Activated naive CD4-positive, alpha-beta T cell treated with anti-CD3 and anti-CD28 coated beads for 36 hours (primary cell): Measurements from ENCODE around the gene BICD2. TPM values are rescaled to one million over a fixed set of nuclear protein-coding genes. Genes with fewer than 3 reads are reported as not detected.

Experiments used
- CTCF ChIA-PET: fragments of 350-600 bp; sonication (Branson Sonifier 250); formaldehyde crosslinking; loops from one replicate; lab custom pipeline; 2021; ENCODE audit warnings: antibody characterized with exemption; lab: Charles Lee
- DNase-seq: peaks from one replicate; pipeline ENCODE4 v3.0.0-alpha.2; 2020
- H3K27ac Mint-ChIP-seq: one replicate; pipeline ENCODE4 v1.8.0; 2021; ENCODE audit warnings: mild to moderate bottlenecking, mixed read lengths
- H3K27me3 Mint-ChIP-seq: one replicate; pipeline ENCODE4 v1.8.0; 2021; ENCODE audit warnings: low read depth, mixed read lengths
- H3K36me3 Mint-ChIP-seq: one replicate; pipeline ENCODE4 v1.8.0; 2021; ENCODE audit warnings: low read depth, mixed read lengths
- H3K4me1 Mint-ChIP-seq: one replicate; pipeline ENCODE4 v1.8.0; 2021; ENCODE audit warnings: low read depth, mixed read lengths
- H3K4me3 Mint-ChIP-seq: one replicate; pipeline ENCODE4 v1.8.0; 2021; ENCODE audit warnings: mild to moderate bottlenecking, moderate library complexity, mixed read lengths
- H3K9me3 Mint-ChIP-seq: one replicate; pipeline ENCODE4 v1.8.0; 2021; ENCODE audit warnings: mixed read lengths
- intact Hi-C: fragments of 100-400 bp; cut with micrococcal nuclease; formaldehyde crosslinking; loops from one replicate; pipeline ENCODE4 v1.15.1; 2023
- total RNA-seq, 2 experiments: library from RNA; stranded (reverse); gene quantifications; one replicate each; pipeline ENCODE4 v1.2.3, GENCODE V29; 2021

Gene BICD2
- total RNA-seq, 2 experiments from 2014 or later = 11.2 to 12.0 TPM

DNA sequence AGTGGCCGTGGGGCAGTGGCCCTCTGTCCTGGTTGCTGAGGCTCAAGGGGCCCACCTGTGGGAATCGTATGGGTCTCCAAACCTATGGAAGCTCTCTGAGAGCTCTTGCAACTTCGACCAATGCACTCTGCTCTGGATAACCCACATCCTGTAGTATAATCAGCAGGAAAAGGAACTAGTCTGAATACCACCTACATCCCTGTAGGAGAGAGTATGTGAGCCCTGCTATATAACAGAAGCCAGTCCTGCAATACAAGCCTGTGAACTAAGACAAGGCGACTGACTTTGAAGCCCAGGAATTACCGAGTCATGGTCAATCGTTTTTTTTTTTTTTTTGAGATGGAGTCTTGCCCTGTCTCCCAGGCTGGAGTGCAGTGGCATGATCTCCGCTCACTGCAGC lies 29.8 kb upstream of the BICD2 start:
- Mint-ChIP-seq H3K36me3 (no peaks in the 10 kb centered on the region), H3K4me3 (no peak overlapping the region), H3K27me3 (peaks cover 9% of the 10 kb centered on the region), H3K4me1 (peaks cover 4% of the 10 kb centered on the region), H3K9me3 (no peaks in the 10 kb centered on the region), H3K27ac (no peak overlapping the region)
- intact Hi-C loops = no loop called here
- DNase-seq = no peak
- CTCF ChIA-PET = interaction anchor here (8.6 kb wide), 1 partner anchor 79 kb away, joined by 89 read pairs; no protein-coding TSS in a partner anchor

- CTCF ChIA-PET = interaction anchor here (0.6 to 8.6 kb wide), 22 partner anchors 8 to 846 kb away, joined by 3 to 89 read pairs (median 4); partner anchors contain the start of gene BICD2
These were observed 26.2 kb upstream of the BICD2 start for GRCh38 chr9:92790542-92791527.

GRCh38 chr9:92786298-92786697 lies 21.7 kb upstream of the BICD2 start:
- Mint-ChIP-seq H3K27ac (no peak overlapping the region), H3K9me3 (peaks cover 9% of the 10 kb centered on the region), H3K36me3 (no peaks in the 10 kb centered on the region), H3K4me3 (no peak overlapping the region), H3K4me1 (peaks cover 11% of the 10 kb centered on the region), H3K27me3 (no peaks in the 10 kb centered on the region)
- no peak for DNase-seq
- CTCF ChIA-PET = interaction anchor here (8.6 kb wide), 1 partner anchor 71 kb away, joined by 89 read pairs; no protein-coding TSS in a partner anchor
- intact Hi-C loops = no loop called here

More at GRCh38 chr9:92790542-92791527, 26.2 kb upstream of the BICD2 start:
- Mint-ChIP-seq H3K36me3 (no peaks in the 10 kb centered on the region), H3K9me3 (peaks cover 6% of the 10 kb centered on the region), H3K4me1 (peaks cover 3% of the 10 kb centered on the region), H3K27me3 (no peaks in the 10 kb centered on the region), H3K4me3 (no peak overlapping the region), H3K27ac (no peak overlapping the region)
- DNase-seq = peak; percentile 85
- intact Hi-C loops = loop anchor here (1.0 to 2.0 kb wide), 4 partner anchors 26 to 653 kb away; partner anchors contain the start of gene IPPK

DNA sequence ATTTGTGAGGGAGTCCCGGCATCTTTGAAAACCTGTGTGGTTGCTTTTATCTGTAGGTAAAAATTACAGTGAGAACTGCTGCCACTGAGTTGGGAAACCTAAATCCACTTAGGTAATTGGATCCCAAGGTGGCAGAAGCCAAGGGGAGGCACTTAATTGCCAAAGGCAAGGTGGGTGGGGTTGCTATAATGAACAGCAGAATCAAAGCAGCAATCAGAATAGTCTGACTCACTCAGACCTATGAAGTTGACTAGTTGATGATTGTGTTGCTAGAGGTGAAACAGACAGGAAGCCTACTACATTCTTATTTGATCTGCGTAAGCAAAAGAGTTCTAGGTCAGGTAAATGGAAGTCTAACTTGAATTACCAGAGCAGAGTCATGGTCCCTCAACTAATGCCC lies 17.3 kb upstream of the BICD2 start:
- CTCF ChIA-PET = interaction anchor here (1.0 kb wide), 1 partner anchor 196 kb away, joined by 9 read pairs; no protein-coding TSS in a partner anchor
- H3K36me3 Mint-ChIP-seq = no peaks in the 10 kb centered on the region
- peaks cover 8% of the 10 kb centered on the region for H3K4me1 Mint-ChIP-seq
- no peaks in the 10 kb centered on the region for H3K27me3 Mint-ChIP-seq
- H3K9me3 Mint-ChIP-seq = peaks cover 9% of the 10 kb centered on the region
- H3K27ac Mint-ChIP-seq = no peak overlapping the region
- no peak overlapping the region for H3K4me3 Mint-ChIP-seq
- intact Hi-C loops = no loop called here
- DNase-seq = no peak

DNA sequence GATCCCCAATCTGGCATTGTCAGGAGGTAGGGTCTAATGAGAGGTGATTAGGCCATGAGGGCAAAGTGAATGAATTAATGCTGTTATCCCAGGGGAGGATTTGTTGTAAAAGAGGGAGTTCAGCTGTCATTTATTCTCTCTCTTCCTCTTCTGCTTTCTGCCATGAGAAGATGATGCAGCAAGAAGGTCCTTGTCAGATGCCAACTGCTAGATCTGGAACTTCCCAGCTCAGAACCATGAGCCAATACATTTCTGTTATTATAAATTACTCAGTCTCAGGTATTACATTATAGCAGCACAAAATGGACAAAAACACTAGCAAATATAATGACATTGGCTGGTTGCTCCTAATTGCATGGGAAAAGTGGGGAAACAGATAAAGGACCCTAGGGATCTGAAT lies 15.6 kb upstream of the BICD2 start:
- CTCF ChIA-PET = interaction anchor here (1.0 kb wide), 1 partner anchor 11 kb away, joined by 3 read pairs; no protein-coding TSS in a partner anchor
- intact Hi-C loops = no loop called here
- H3K4me1 Mint-ChIP-seq = peaks cover 13% of the 10 kb centered on the region
- no peaks in the 10 kb centered on the region for H3K27me3 Mint-ChIP-seq
- no peak for DNase-seq
- H3K27ac Mint-ChIP-seq = no peak overlapping the region
- H3K9me3 Mint-ChIP-seq = peaks cover 2% of the 10 kb centered on the region
- H3K36me3 Mint-ChIP-seq = no peaks in the 10 kb centered on the region
- H3K4me3 Mint-ChIP-seq = no peak overlapping the region

GRCh38 chr9:92775466-92775865 lies 10.8 kb upstream of the BICD2 start:
- intact Hi-C loops = no loop called here
- DNase-seq = no peak
- CTCF ChIA-PET = interaction anchor here (0.9 kb wide), 1 partner anchor 15 kb away, joined by 6 read pairs; no protein-coding TSS in a partner anchor
- H3K36me3 Mint-ChIP-seq = no peaks in the 10 kb centered on the region
- peaks cover 9% of the 10 kb centered on the region for H3K4me1 Mint-ChIP-seq
- no peak overlapping the region for H3K27ac Mint-ChIP-seq
- no peaks in the 10 kb centered on the region for H3K27me3 Mint-ChIP-seq
- H3K4me3 Mint-ChIP-seq = no peak overlapping the region
- no peaks in the 10 kb centered on the region for H3K9me3 Mint-ChIP-seq

GRCh38 chr9:92774274-92774673 lies 9.6 kb upstream of the BICD2 start:
- Mint-ChIP-seq H3K36me3 (no peaks in the 10 kb centered on the region), H3K9me3 (no peaks in the 10 kb centered on the region), H3K27me3 (no peaks in the 10 kb centered on the region), H3K27ac (no peak overlapping the region), H3K4me1 (peaks cover 13% of the 10 kb centered on the region), H3K4me3 (no peak overlapping the region)
- DNase-seq = no peak
- intact Hi-C loops = no loop called here
- CTCF ChIA-PET = interaction anchor here (1.2 kb wide), 1 partner anchor 9 kb away, joined by 4 read pairs; no protein-coding TSS in a partner anchor

- H3K36me3 Mint-ChIP-seq = no peaks in the 10 kb centered on the region
- H3K27ac Mint-ChIP-seq = no peak overlapping the region
- peaks cover 13% of the 10 kb centered on the region for H3K4me1 Mint-ChIP-seq
- no peak overlapping the region for H3K4me3 Mint-ChIP-seq
- no peaks in the 10 kb centered on the region for H3K9me3 Mint-ChIP-seq
- CTCF ChIA-PET = interaction anchor here (1.2 kb wide), 1 partner anchor 9 kb away, joined by 4 read pairs; no protein-coding TSS in a partner anchor
- intact Hi-C loops = no loop called here
- no peaks in the 10 kb centered on the region for H3K27me3 Mint-ChIP-seq
- DNase-seq = no peak
These were observed 9.2 kb upstream of the BICD2 start for GRCh38 chr9:92773810-92774209.

DNA sequence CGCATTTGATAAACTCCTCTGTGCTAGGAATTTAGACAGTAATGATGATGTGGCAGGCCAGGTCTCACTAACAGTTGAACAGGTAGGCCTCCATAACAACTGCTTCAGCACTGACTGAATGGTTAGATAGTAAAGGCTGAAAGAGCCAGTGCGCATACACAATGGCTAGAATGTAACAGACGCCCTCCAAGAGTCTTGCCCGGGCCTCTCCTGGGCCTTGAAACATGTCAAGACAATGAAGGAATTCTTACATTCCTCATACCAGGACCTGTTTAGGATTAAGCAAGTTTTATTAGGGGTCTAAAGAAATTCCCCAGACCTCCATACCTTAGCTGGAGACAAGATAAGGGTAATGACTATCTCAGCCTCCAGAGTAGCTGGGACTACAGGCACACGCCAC lies 6.7 kb upstream of the BICD2 start:
- Mint-ChIP-seq H3K4me1 (peaks cover 16% of the 10 kb centered on the region), H3K27ac (no peak overlapping the region), H3K36me3 (no peaks in the 10 kb centered on the region), H3K27me3 (no peaks in the 10 kb centered on the region), H3K9me3 (no peaks in the 10 kb centered on the region), H3K4me3 (no peak overlapping the region)
- CTCF ChIA-PET = interaction anchor here (1.3 kb wide), 1 partner anchor 631 kb away, joined by 3 read pairs; no protein-coding TSS in a partner anchor
- intact Hi-C loops = no loop called here
- DNase-seq = no peak

DNA sequence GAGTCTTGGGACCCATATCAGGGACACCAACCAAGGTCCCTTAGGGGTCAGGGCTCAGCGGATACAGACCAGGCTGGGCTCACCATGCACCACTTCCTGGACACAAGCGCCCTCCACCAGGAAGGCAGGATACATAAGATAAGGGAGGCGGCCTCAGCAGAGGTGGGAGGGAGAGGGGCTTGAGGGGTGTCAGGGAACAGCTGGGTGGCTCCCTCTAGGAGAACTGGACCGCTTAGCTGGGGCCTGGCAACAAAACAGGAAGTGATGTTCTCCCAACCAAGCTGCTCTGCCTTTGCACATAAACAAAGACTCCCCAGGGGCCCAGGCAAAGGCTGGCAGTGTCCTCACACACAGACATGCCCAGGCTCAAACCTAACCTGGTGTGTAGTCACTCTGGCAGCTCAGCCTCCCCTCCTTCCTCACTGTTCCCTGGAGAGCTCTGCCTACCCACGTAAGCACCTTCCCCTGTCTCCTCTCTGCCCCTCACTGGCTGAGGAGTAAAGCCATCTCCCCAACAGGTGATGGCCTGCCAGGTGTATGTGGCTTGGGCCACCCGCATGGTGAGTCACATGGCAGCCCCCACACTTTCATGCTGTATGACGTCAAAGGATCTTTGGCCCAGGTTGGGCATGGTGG lies 5.8 kb upstream of the BICD2 start:
- peak; percentile 30 for DNase-seq
- Mint-ChIP-seq H3K9me3 (no peaks in the 10 kb centered on the region), H3K36me3 (no peaks in the 10 kb centered on the region), H3K4me3 (no peak overlapping the region), H3K27ac (peak overlapping the region; percentile 43), H3K27me3 (no peaks in the 10 kb centered on the region), H3K4me1 (peaks cover 21% of the 10 kb centered on the region)
- CTCF ChIA-PET = interaction anchor here (1.3 kb wide), 1 partner anchor 630 kb away, joined by 3 read pairs; no protein-coding TSS in a partner anchor
- intact Hi-C loops = no loop called here

DNA sequence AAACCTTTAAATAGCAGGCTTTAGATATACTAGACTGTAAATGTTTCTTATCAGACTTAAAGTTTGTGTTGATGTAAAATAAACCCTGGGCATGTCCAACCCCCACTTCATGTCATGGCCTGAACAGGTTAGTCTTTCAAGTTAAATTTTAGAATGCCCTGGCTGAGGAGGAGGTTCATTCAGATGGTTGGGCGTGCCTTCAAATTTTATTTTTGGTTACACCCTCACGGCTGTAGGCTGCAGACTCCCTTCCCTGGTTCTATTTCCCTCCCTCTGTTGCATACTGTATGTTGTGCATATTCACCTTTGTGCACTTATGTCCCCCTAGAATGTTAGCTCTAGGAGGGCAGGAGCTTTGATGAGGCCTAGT lies 5.3 kb upstream of the BICD2 start:
- H3K27me3 Mint-ChIP-seq = no peaks in the 10 kb centered on the region
- H3K27ac Mint-ChIP-seq = peak overlapping the region; percentile 43
- CTCF ChIA-PET = interaction anchor here (1.3 kb wide), 1 partner anchor 630 kb away, joined by 3 read pairs; no protein-coding TSS in a partner anchor
- H3K4me1 Mint-ChIP-seq = peaks cover 20% of the 10 kb centered on the region
- H3K9me3 Mint-ChIP-seq = no peaks in the 10 kb centered on the region
- intact Hi-C loops = loop anchor here (10.0 kb wide), 2 partner anchors 445 to 1955 kb away; partner anchors contain the start of genes AOPEP, CENPP and NOL8
- no peaks in the 10 kb centered on the region for H3K36me3 Mint-ChIP-seq
- H3K4me3 Mint-ChIP-seq = no peak overlapping the region
- DNase-seq = no peak

- CTCF ChIA-PET = no interaction called here
- H3K4me1 Mint-ChIP-seq = peaks cover 20% of the 10 kb centered on the region
- H3K36me3 Mint-ChIP-seq = no peaks in the 10 kb centered on the region
- H3K27ac Mint-ChIP-seq = no peak overlapping the region
- no peak for DNase-seq
- H3K27me3 Mint-ChIP-seq = no peaks in the 10 kb centered on the region
- H3K4me3 Mint-ChIP-seq = no peak overlapping the region
- no peaks in the 10 kb centered on the region for H3K9me3 Mint-ChIP-seq
- intact Hi-C loops = loop anchor here (10.0 kb wide), 2 partner anchors 444 to 1956 kb away; partner anchors contain the start of genes AOPEP, CENPP and NOL8
These were observed 4.7 kb upstream of the BICD2 start for GRCh38 chr9:92769286-92769685.
